Smooth muscle cell (in vitro differentiated cells): Measurements from ENCODE around the gene TDRD10. TPM values are rescaled to one million over a fixed set of nuclear protein-coding genes. Genes with fewer than 3 reads are reported as not detected.

Experiments used
- DNase-seq: peaks from one replicate; lab custom pipeline; 2025; ENCODE audit not compliant: unreplicated experiment; lab: John Stamatoyannopoulos, UW
- H2AFZ ChIP-seq: fragments of 200-600 bp; sonication (generic); 2 replicates; pipeline ENCODE4 v1.6.0; 2016; ENCODE audit warnings: antibody characterized with exemption, low read depth, mild to moderate bottlenecking
- H3F3A ChIP-seq: fragments of 200-600 bp; sonication (generic); 2 replicates; pipeline ENCODE4 v1.6.0; 2017; ENCODE audit warnings: antibody characterized with exemption, low read depth
- H3K27ac ChIP-seq: fragments of 200-600 bp; sonication (generic); 2 replicates; pipeline ENCODE4 v1.5.1; 2016; ENCODE audit warnings: low read depth, mild to moderate bottlenecking
- H3K27me3 ChIP-seq: fragments of 200-600 bp; sonication (generic); 2 replicates; pipeline ENCODE4 v1.6.1; 2016; ENCODE audit warnings: low read depth, mild to moderate bottlenecking
- H3K36me3 ChIP-seq: fragments of 200-600 bp; sonication (generic); 2 replicates; pipeline ENCODE4 v1.5.1; 2016; ENCODE audit warnings: low read depth
- H3K4me1 ChIP-seq: fragments of 200-600 bp; sonication (generic); 2 replicates; pipeline ENCODE4 v1.5.1; 2016; ENCODE audit warnings: low read depth
- H3K4me2 ChIP-seq: fragments of 200-600 bp; sonication (generic); 2 replicates; pipeline ENCODE4 v1.6.0; 2016; ENCODE audit warnings: mild to moderate bottlenecking
- H3K4me3 ChIP-seq: fragments of 200-600 bp; sonication (generic); 2 replicates; pipeline ENCODE4 v1.5.1; 2016; ENCODE audit warnings: mild to moderate bottlenecking
- H3K79me2 ChIP-seq: fragments of 200-600 bp; sonication (generic); 2 replicates; pipeline ENCODE4 v1.6.0; 2016; ENCODE audit warnings: low read depth, mild to moderate bottlenecking
- H3K9ac ChIP-seq: fragments of 200-600 bp; sonication (generic); 2 replicates; pipeline ENCODE4 v1.6.0; 2016; ENCODE audit warnings: low read depth
- H3K9me3 ChIP-seq: fragments of 200-600 bp; sonication (generic); replicated peaks from 2 replicates; pipeline ENCODE4 v1.5.1; 2016; ENCODE audit warnings: low read depth
- H4K20me1 ChIP-seq: fragments of 200-600 bp; sonication (generic); 2 replicates; pipeline ENCODE4 v1.6.0; 2016; ENCODE audit warnings: low read depth
- WGBS: methylation state at CpG from one replicate; pipeline ENCODE4 v1.1.7; 2016; ENCODE audit warnings: low lambda C conversion rate; 5-methylcytosine and 5-hydroxymethylcytosine counted together
- polyA plus RNA-seq: library from polyadenylated mRNA; unstranded; fragments of >200 nt; fragmentation: Nextera tagmentation; extraction: Ambion mirVana; gene quantifications from 2 replicates; pipeline ENCODE4 v1.2.1, GENCODE V29; 2016
- total RNA-seq: library from RNA; depleted of rRNA; stranded (reverse); fragments of >200 nt; gene quantifications from 2 replicates; pipeline ENCODE4 v1.2.3, GENCODE V29; 2014
- TF ChIP-seq, protein P1 (sequence below): fragments of 200-600 bp; sonication (generic); IDR thresholded peaks from 2 replicates; pipeline ENCODE4 v1.5.1; 2017; ENCODE audit warnings: borderline replicate concordance, mild to moderate bottlenecking, antibody characterized with exemption; ENCODE audit not compliant: insufficient read depth, poor library complexity, severe bottlenecking

TDRD10 gene
- total and polyA plus RNA-seq, 2 experiments from 2014 or later, result 0.11 to 0.13 TPM

DNA sequence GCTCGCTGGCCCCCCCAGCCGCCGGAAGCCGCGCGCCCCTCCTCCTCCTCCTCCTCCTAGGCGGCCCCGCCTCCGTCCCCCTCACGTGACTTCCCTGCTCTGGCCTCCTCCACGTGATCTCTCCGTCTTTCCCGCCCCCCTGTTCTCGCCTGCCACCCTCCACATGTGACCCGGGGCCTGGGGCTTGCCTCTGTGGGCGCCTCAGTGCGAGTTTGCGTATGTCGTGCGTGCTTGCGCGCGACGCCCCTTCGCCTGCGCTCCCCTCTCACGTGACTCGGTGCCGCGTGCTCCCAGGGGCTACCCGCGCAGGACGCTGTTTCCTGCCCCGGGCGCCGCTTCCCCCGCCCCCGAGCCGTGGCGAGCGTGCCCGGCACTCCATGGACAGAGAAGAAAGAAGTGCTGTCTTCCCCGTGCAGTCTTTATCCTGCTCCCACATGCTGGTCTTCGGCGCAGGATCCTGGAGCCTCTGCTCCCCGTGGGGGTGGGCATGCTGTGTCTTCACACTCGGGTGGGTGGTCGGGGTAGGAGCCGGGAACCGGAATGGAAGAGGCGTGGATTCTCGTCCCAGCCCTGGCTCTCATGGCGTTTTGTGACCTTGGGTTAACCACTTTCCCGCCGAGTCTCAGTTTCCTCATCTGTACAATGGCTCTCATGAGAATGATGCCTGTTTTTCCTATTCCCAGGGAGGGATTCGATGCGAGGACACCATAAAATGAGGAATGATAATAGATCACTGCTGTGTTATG is 56.9 kb downstream of the TDRD10 start:
- H3K4me2 ChIP-seq, result peak overlapping the region; percentile 77
- H3K27me3 ChIP-seq, result no peaks in the 10 kb centered on the region

DNA sequence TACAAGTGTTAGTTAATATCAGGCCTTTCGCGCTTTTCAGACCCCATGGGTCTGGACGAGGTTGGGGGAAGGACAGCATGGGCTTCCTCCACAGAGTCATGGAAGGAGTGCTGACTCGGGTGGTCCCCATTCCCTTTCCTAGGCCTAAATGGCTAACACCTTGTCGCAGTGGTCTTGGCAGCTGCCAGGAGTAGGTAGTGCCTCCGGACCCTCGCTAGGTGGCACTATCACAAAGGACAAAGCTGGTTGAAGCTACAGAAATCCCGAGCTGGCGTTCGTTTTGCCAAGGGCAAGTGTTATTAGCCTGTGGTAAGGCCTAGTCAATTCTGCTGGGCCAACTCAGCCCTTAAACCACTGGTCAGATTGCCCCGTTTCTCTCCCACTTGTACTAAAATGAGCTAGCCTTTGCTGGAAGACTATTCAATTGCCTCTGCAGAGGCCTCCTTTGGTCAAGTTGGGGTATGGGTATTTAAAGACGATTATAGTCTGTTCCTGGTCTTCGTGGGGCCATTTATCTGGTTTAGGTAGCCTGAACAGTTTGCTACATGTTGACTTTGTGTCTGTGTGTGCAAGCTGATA is 57.5 kb downstream of the TDRD10 start:
- Histone ChIP-seq H3K27ac (peak overlapping the region; percentile 74), H2AFZ (peak overlapping the region; percentile 20), H3K9ac (no peak overlapping the region)

More for the DNA sequence above, 56.9 kb downstream of the TDRD10 start:
- Histone ChIP-seq H3K36me3 (no peaks in the 10 kb centered on the region), H3K79me2 (peaks cover 26% of the 10 kb centered on the region), H3K4me1 (peaks cover 3% of the 10 kb centered on the region), H3K9me3 (no peaks in the 10 kb centered on the region), H3K9ac (peak overlapping the region; percentile 4), H4K20me1 (peaks cover 33% of the 10 kb centered on the region), H3F3A (peaks cover 7% of the 10 kb centered on the region), H3K4me3 (peak overlapping the region; percentile 73), H3K27ac (peak overlapping the region; percentile 74), H2AFZ (peak overlapping the region; percentile 20)
- TF ChIP-seq, protein P1, sequence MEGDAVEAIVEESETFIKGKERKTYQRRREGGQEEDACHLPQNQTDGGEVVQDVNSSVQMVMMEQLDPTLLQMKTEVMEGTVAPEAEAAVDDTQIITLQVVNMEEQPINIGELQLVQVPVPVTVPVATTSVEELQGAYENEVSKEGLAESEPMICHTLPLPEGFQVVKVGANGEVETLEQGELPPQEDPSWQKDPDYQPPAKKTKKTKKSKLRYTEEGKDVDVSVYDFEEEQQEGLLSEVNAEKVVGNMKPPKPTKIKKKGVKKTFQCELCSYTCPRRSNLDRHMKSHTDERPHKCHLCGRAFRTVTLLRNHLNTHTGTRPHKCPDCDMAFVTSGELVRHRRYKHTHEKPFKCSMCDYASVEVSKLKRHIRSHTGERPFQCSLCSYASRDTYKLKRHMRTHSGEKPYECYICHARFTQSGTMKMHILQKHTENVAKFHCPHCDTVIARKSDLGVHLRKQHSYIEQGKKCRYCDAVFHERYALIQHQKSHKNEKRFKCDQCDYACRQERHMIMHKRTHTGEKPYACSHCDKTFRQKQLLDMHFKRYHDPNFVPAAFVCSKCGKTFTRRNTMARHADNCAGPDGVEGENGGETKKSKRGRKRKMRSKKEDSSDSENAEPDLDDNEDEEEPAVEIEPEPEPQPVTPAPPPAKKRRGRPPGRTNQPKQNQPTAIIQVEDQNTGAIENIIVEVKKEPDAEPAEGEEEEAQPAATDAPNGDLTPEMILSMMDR, result no peak
- peak; percentile 96 for DNase-seq
- WGBS, result 5% methylated on average over 42 of the region's 57 CpGs

DNA sequence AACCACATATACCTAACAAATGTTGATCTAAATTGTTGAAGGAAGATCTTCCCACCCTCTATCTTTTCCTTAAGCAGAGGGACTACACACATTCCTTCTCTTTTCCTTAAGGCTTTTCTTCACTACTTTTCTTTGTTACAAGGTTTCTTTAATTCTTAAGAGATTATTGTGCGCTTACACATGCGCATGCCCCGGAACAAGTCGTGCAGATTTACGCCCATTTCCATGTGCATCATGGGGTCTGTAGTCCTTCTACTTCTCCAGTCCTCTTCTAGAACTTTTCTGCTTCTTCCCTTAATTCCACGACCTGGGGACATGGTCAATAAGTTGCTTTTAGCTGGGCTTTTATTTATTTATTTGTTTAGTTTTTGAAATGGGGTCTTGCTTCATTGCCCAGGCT is 63.9 kb downstream of the TDRD10 start:
- Histone ChIP-seq H3K4me1 (peaks cover 4% of the 10 kb centered on the region), H3K27me3 (peaks cover 54% of the 10 kb centered on the region), H3K9ac (no peak overlapping the region), H3K4me2 (no peak overlapping the region), H3K27ac (no peak overlapping the region), H3K4me3 (no peak overlapping the region), H3K36me3 (no peaks in the 10 kb centered on the region), H3K9me3 (no peaks in the 10 kb centered on the region), H2AFZ (no peak overlapping the region), H4K20me1 (no peaks in the 10 kb centered on the region), H3F3A (no peaks in the 10 kb centered on the region), H3K79me2 (no peaks in the 10 kb centered on the region)
- DNase-seq, result no peak
- TF ChIP-seq, protein P1, result no peak
- 91% methylated on average over 6 of the region's 6 CpGs for WGBS

More for the DNA sequence above, 57.5 kb downstream of the TDRD10 start:
- H3K4me3 ChIP-seq, result peak overlapping the region; percentile 73
- H4K20me1 ChIP-seq, result peaks cover 33% of the 10 kb centered on the region
- DNase-seq, result peak; percentile 57
- H3F3A ChIP-seq, result peaks cover 7% of the 10 kb centered on the region
- H3K4me2 ChIP-seq, result peak overlapping the region; percentile 77
- peaks cover 3% of the 10 kb centered on the region for H3K4me1 ChIP-seq
- TF ChIP-seq, protein P1, result peak; percentile 91
- H3K36me3 ChIP-seq, result no peaks in the 10 kb centered on the region
- WGBS, result 15% methylated on average over 13 of the region's 13 CpGs
- no peaks in the 10 kb centered on the region for H3K27me3 ChIP-seq
- H3K9me3 ChIP-seq, result no peaks in the 10 kb centered on the region
- H3K79me2 ChIP-seq, result peaks cover 26% of the 10 kb centered on the region
